Neural cell (in vitro differentiated cells): ENCODE measurements around the gene MYO9A.

Experiments
- CTCF ChIP-seq: fragments of 450-650 bp; IDR thresholded peaks from 2 replicates; pipeline ENCODE4 v1.5.1; 2014; ENCODE audit warnings: antibody characterized with exemption, mild to moderate bottlenecking, moderate library complexity; ENCODE audit not compliant: poor library complexity, severe bottlenecking
- EP300 ChIP-seq: fragments of 450-650 bp; conservative IDR thresholded peaks from 2 replicates; pipeline ENCODE4 v1.6.1; 2014; ENCODE audit warnings: antibody characterized with exemption, mild to moderate bottlenecking, moderate library complexity; ENCODE audit not compliant: poor library complexity, severe bottlenecking

GRCh38 chr15:72063186-72063585, 54.8 kb downstream of the MYO9A start:
- no peak for TF ChIP-seq CTCF
- no peak for TF ChIP-seq EP300
